HG02981 (cell line): ENCODE results near the gene C15orf62.
A peak's percentile ranks its signal among the peaks of the same experiment; 100 is the strongest.

ENCODE experiments used
- ATAC-seq: cut with Tn5 transposase; IDR thresholded peaks from one replicate; pipeline ENCODE4 v1.9.1; 2021; ENCODE audit warnings: mild to moderate bottlenecking, moderate library complexity; ENCODE audit not compliant: unreplicated experiment

The C15orf62 gene

DNA sequence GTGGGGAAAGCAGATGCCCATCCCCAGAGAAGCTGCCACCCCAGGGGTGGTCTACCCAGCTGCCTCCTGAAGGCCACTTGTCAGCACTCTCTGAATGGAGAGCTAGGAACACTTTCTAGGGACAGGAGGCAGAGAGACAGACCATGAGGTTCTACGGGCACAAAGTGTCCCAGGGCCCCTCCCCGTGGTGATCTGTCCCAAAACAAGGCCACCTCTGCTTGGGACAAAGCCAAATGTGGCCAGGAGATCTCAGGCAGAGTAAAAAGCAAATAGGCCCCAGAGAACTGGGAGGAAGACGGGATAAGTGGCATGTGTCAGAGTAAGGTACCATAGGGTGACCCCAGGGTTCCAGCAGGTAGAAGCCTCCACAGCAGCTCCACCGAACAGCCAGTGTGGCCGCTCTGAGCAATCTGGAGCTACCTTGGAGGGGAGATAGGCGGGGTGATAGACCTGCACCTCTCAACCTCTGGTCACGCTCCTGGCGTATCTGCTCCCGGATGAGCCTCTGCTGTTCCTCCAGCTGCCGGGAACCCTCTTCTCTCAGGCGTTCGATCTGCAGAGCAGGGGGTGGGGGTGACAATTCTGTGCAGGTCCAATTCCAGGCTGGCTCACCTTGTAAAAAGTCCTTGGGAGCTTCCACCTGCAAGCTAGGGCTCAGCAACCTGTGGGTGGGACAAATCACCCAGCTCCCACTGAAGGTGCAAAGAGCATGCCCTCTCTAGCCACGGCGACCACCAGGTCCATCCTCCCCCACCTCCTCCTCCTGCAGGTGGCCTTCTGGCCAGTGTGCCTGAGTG lies 6.2 kb downstream of the C15orf62 start:
- no peak for ATAC-seq

DNA sequence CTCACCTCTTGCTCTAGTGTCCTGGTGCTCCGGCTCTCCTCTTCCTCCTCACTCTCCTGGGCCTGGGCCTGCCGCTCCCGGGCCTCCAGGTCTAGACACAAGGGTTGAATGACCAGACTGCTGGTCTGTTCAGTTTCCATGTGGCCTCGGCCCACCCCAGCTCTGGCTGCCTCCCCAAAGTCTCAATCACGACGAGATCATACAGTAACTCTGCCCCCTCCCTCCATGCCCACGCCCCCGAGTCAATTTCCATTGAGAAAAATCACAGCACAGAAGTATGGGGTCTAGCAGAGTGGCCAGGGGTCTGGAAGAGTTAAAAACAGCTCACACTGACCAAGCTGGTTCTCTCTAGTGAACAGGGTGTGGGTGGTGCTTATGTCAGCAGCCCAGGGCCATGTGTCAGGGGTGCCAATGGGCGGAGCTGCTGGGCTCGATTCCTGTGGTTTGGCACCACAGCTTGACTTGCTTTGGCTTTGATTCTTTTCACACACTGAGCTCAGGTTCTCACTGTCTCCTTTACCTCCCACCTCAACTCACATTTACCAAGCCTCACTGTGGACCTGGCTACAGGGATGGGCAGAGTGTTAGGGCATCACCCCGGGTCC lies 6.9 kb downstream of the C15orf62 start:
- ATAC-seq, result no peak

DNA sequence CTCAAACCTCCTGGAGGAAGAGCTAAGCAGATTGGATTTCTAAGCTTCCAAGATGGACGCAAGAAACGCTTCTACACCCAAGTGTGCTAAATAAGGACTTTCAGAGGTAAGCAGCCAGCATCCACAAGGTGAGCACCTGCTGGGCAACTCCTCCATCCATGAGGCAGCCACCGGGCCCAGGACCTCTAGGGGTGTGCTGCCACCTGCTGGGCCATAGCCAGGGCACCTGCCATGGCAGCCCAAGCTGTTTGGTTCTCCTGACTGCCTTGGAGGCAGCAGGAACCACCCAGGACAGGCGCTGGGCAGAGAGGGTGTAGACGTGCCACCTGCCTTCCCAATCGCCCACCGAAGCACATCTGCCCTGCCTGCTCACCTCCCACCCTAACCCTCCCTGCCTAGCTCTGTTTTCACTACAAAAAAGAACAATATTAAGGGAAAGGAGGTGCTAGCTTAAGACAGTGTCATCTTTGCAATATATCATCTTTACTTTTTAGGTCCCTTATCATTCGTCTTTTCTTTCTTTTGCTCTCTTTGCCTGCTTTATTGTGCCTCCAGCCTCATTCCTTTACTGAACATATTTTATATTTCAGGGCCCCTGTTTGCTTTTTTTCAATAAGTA lies 12.9 kb downstream of the C15orf62 start:
- no peak for ATAC-seq

DNA sequence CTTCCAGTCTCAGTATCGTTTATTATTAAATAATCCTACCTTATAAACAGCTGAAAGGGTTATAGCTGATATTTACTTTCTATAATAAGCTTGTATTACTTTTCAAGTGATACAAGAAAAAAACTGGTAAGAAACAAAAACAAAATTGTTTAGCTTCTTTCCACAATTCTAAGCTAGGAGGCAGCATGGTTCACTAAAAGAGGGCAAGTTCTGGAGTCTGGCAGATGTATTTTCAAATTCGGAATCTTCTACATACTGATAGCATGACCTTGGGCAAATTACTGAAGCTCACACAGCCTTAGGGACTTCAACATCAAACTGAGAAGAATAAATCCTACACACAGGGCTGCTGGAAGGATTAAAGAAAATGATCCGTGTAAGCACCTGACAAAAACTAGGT lies 15.4 kb downstream of the C15orf62 start:
- no peak for ATAC-seq

DNA sequence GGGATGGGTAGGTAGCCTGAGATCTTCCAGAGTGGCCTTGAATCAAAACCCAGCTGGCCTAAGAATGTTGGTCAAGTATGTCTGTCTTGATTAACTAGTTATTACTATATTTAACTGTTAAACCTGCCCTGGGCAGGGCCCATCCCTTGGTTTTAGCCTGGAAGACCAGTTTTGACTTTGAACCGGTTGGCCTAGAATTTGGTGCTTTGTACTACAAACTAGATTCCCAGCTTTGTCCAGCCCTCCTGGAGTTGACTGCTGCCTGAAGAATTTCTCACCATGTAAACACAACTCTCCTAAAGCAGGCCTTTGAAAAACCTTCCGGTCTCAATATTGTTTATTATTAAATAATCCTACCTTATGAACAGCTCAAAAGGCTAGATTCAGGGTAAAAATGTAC lies 16.0 kb downstream of the C15orf62 start:
- no peak for ATAC-seq

DNA sequence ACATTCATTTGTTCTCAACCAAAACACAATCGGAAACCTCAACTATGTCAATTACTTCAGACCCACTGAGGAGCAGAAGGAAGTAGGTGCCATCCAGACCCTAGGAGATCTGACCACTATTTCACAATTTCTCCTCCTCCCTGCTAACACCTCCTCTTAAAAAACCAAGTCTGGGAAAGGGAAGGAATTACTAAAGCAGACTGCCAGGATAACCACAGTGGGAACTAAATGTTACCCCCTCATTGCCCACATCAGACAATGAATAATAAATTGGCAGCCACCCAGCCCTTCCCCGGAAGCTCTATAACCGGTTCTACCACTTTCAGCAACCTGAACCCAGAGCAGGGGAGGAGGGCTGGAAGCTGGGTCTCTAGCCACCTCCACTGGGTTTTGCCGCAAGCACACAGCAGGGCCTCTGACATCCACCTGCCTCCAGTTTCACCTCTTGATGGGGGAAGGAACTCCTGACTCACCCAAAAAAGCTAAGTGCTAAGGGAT lies 17.6 kb downstream of the C15orf62 start:
- ATAC-seq, result no peak

DNA sequence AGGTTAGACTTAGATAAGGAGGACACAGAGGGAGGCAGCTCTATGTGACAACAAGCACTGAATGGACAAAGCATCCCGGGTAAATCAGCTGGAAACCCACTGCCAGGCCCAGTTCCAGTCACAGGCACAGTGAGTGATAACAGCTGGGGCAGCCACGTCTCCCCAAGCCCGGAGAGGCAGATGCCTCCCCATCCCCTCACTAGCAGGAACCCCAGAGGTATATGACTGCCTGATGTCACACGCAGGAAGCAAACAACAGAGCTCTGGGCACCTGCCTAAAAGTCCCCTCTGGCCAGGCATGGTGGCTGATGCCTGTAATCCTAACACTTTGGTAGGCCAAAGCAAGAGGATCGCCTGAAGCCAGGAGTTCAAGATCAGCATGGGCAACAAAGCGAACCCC lies 18.2 kb downstream of the C15orf62 start:
- ATAC-seq, result no peak

DNA sequence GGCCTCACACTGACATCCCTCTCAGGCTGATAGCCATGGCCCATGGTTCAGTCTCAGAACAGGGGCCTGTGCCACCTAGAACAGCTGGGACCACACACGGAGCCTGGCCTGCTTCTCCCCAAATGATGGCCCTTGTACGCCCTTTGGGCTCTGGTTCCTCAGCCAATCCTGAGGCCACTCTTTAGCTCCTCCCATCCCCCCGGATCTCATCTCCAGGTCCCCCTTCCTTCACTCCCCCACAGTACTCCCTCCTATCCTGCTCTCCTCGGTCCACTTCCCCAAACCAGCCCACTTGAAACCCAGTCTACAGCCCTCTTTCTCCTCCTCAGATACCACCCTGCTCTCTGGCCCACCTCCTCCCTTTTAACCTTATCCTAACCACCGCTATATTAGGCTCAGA lies 19.3 kb downstream of the C15orf62 start:
- no peak for ATAC-seq

DNA sequence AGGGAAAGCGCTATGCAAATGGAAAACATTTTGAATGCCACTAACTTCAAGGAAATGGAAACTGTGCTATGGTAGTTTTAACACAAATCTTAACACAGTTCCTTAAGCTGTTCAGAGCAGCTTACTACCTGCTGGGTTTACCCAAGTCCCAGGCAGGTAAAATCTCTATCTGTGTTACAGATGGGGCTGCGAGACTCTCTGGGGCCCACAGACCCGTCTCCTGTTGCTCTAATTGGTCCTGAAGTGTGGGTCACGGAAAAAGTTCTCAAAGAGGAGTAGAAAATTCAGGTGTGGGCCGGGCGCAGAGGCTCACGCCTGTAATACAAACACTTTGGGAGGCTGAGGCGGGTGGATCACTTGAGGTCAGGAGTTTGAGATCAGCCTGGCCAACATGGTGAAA lies 20.2 kb downstream of the C15orf62 start:
- ATAC-seq, result no peak

DNA sequence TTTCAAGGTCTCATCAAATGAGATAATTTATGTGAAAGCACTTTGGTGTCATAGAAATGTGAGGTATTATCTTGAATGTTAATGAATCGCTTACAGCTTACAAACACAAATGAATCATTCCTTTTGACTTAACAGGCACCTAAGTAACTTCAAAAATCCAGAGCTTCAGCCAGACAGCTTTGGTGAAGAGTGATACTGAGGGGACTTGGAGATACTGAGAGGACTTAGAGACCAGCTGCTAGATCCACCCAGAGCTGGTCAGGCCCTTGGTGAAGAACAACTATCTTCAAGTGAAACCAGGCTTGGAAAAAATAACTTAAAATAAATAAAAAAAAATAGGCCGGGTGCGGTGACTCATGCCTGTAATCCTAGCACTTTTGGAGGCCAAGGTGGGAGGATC lies 20.9 kb downstream of the C15orf62 start:
- ATAC-seq, result no peak

DNA sequence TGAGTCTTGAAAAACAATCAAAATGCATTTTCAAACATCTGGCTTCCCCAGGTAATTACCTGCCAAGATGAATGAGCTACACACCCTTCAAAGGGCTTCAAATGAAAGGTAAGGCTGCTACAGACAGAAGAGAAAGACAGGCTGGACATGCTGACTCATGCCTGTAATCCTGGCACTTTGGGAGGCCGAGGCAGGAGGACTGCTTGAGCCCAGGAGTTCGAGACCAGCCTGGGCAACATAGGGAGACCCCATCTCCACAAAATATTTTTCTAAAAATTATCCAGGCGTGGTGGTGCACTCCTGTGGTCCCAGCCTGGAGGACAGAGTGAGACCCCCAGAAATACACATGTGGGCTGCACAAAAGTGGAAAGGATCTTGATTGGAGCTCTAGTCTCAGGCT lies 22.6 kb downstream of the C15orf62 start:
- ATAC-seq, result no peak

DNA sequence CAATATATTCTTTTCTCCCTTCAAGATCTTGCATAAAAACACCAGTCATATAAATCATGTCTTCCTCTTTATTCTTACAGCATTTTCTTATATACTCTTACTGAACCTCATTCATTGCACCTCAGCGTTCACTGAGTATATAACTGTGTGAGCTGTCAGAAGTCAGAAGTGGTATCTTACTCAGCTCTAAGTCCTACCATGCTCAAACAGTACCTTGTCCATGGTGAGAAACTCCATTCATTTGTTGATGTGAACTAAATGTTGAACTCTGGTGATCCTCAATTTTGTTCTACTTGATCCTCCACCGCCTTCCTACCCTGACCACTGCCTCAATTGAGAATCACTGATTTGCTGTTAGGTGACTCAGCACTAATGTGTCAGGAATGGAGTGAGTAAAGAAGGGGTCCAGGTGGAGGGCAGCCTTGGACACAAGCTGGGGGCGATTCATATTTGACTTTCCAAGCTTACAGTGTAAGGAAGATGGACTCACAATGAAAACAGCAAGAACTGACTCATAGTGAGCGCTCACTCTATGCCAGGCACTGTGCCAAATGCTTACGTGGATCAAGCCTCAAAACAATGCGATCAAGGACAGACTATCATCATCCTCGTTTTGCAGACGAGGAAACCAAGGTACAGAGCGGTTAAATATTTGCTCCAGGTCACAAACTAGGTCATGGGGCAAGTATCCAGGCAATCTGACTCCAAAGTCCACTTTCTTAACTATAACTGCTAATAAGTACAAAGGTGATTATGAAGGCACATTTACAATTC lies 23.6 kb downstream of the C15orf62 start:
- no peak for ATAC-seq

DNA sequence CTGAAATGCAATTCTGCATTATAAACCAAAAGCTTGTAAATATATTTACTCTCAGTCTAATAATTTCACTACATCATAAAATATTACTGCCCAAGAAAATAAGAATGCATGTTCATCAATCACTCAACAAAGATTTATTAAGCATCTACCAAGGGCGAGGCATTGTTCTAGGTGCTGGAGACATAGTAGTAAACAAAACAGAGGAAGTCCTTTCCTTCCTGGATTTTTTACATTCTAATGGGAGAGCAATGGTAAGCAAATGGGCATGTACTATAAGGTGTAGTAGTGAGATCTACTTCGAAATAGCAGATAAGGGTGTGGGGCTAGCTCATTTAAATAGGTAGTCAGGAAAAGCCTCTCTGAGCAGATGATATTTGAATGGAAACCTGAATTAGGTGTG lies 26.3 kb downstream of the C15orf62 start:
- no peak for ATAC-seq

DNA sequence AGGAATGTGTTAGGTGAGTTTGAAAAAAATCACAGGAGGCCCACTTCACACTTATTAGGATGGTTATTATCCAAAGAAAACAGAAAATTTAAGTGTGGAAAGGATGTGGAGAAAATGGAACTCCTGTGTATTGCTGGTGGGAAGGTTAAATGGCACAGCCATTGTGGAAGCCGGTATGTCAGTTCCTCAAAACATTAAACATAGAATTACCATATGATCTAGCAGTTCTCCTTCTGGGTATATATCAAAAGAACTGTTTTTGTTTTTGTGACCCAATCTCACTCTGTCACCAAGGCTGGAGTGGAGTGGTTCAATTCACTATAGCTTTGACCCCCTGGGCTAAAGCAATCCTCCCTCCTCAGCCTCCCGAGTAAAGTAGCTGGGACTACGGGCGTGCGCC lies 26.7 kb downstream of the C15orf62 start:
- no peak for ATAC-seq

DNA sequence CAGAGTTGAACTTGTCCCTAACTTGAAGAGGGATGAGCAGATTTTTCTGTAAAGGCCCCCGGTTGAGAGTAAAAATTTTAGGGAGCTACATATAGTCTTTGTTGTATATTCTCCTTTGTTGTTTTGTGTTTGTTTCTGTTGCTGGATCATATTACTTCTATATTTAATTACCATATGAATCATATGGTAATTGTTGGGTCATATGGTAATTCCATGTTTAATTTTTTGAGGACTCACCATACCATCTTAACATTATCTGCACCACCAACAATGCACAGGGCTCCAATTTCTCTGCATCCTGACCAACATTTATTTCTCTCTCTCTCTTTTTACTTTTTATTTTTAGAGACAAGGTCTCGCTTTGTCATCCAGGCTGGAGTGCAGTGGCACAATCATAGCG lies 29.7 kb downstream of the C15orf62 start:
- ATAC-seq, result no peak

DNA sequence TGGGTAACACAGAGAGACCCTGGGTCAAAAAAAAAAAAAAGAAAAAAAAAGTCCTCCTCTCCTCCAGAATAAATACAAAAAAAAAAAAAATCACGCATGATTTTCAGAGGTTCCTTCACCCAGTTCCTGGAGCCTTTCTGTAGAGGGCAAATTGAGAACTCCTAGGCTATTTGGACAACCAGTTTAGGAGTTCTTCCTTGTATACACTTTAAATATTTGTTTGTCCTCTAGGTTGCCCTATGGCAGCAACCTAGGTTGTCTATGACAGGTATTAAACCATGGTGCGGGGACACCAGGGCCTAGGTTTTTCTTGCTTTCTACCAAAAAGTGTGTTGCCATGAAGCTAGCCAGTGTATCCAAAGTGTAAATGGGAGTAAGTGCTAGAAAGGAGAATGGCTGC lies 33.3 kb downstream of the C15orf62 start:
- no peak for ATAC-seq

DNA sequence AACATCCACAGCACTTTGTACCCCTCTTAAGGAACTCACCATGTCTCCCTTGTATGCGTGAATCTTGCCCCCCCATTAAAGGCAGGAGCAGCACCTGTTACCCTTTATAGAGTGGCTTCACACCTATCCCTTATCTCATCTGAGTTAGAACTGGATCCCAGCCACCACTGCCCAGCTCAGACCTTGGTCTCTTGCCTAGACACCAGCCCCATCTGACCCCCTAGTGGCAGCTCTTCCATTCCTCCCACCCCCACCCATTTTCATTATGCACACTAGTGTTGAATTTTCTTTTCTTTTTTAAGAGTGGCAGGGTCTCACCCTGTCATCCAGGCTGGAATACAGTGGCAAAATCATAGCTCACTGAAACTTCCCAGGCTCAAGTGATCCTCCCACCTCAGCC lies 33.9 kb downstream of the C15orf62 start:
- ATAC-seq, result no peak

DNA sequence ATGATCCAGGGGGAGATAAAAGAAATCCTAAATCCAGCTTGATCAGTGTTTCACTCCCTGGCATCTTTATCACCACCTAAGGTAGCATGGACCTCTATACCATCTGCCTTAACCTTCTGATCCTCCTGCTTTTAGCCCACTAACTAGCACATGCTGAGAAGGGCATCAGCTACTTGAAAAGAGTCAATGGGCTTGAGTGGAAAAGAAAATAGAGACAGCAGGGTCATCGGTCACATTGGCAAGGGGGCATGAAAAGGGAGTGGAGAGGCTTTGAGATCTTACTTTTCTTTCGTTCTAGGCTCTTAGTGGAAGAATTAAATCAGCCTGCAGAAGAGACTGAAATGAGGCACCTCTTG lies 36.9 kb downstream of the C15orf62 start:
- no peak for ATAC-seq

DNA sequence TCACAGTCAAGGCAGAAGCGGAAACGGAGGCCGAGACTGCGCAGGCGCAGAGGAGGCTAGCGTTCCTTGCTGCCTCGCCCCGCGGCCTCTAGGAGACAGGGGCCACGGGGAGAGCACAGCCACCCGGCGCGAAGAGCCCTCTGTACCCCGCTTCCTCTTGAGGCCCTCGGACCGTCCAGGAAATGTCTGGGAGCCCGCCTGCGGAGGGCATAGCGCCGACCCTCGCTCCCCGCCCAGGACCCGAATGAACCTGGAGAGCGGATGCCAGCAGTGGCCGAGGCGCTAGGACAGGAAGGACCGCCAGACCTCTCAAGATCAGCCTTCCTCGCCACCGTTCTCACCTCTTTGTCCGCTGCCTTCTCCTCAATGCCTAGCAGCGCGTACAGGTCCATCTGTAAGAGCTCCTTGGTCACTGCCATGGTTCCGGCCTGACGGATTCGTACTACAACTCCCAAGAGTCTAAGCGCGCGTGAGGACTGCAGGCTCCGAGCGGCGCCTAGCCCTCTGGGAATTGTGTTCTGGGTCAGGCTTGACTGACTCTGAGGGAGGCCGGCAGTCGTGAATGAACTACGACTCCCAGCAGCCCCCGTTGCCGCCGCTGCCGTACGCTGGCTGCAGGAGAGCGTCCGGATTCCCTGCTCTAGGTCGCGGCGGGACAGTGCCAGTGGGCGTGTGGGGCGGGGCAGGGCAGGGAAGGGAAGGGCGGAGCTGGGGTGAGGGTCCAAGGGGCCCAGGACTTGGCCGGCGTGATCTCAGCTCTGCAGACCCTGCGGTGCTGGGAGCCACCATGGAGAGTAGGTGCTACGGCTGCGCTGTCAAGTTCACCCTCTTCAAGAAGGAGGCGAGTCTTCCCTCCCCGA lies 37.5 kb downstream of the C15orf62 start, which contains the start of the genes DNAJC17 and ZFYVE19:
DNAJC17 (minus strand) TSS at position 446 of the 860 bp plus-strand sequence; CDS start at position 419, 27 bp downstream.
ZFYVE19 (plus strand) TSS at position 62 of the 860 bp plus-strand sequence; CDS start at position 563, 501 bp downstream.
- peak; percentile 92 for ATAC-seq

DNA sequence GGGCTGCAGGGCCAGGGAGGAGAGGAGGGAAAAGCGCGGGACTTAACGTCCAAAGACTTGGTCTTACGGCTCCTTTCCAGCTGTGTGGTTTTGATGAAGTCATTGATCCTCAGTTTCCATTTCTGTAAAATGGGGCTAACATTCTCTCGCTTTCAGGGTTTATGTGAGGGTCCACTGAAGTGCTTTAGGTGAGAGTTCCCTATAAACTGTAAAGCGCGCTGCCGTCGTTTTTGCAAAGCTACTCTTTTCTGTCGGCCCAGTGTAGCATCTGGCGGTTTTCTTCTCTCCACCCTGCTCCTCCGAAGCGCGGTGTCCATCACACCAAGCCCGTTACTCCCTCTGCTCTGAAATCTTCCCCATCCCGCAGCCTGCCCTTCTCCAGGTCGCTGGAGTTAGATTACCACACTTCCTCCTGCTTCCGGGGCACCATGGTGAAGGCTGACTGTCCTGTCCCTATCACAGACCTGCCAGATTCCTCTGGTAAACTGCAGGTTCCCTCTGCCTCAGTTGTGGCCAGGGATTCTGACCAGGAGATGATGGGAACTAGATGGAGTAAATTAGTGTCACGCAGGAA lies 38.2 kb downstream of the C15orf62 start:
- no peak for ATAC-seq
